OCI-LY1 (cell line): ENCODE measurements around the gene OR5H6.

ENCODE experiments used
- H2AFZ ChIP-seq: fragments of 200-600 bp; sonication (generic), shearing (Covaris generic); 2 replicates; pipeline ENCODE4 v1.6.0; 2014; ENCODE audit warnings: antibody characterized with exemption, mild to moderate bottlenecking, low read length
- H3F3A ChIP-seq: fragments of 200-600 bp; sonication (generic), shearing (Covaris generic); 2 replicates; pipeline ENCODE4 v1.6.0; 2014; ENCODE audit warnings: mild to moderate bottlenecking, antibody characterized with exemption, low read length, moderate library complexity; ENCODE audit not compliant: insufficient read depth
- H3K27ac ChIP-seq: fragments of 200-600 bp; sonication (generic); 2 replicates; pipeline ENCODE4 v1.5.1; 2014; ENCODE audit warnings: low read length, mixed run types, mild to moderate bottlenecking, low read depth; ENCODE audit not compliant: poor library complexity, severe bottlenecking
- H3K27me3 ChIP-seq: fragments of 200-600 bp; sonication (generic); 2 replicates; pipeline ENCODE4 v1.6.0; 2014; ENCODE audit warnings: antibody characterized with exemption, mild to moderate bottlenecking, low read length, moderate library complexity; ENCODE audit not compliant: insufficient read depth
- H3K36me3 ChIP-seq: fragments of 200-600 bp; sonication (generic); 2 replicates; pipeline ENCODE4 v1.6.1; 2014; ENCODE audit warnings: mild to moderate bottlenecking, antibody characterized with exemption, low read length, moderate library complexity, mixed read lengths; ENCODE audit not compliant: insufficient read depth
- H3K4me1 ChIP-seq: fragments of 200-600 bp; sonication (generic); 2 replicates; pipeline ENCODE4 v1.5.1; 2014; ENCODE audit warnings: mild to moderate bottlenecking, low read length, moderate library complexity; ENCODE audit not compliant: insufficient read depth, severe bottlenecking
- H3K4me2 ChIP-seq: fragments of 200-600 bp; sonication (generic), shearing (Covaris generic); 2 replicates; pipeline ENCODE4 v1.6.1; 2014; ENCODE audit warnings: low read length
- H3K4me3 ChIP-seq: fragments of 200-600 bp; sonication (generic); 2 replicates; pipeline ENCODE4 v1.5.1; 2014; ENCODE audit warnings: low read length, low read depth, mild to moderate bottlenecking, mixed read lengths; ENCODE audit not compliant: poor library complexity, severe bottlenecking
- H3K79me2 ChIP-seq: fragments of 200-600 bp; shearing (Covaris generic); 2 replicates; pipeline ENCODE4 v1.6.1; 2016; ENCODE audit warnings: mixed run types, low read length, mixed read lengths; ENCODE audit not compliant: insufficient read depth
- H3K9ac ChIP-seq: fragments of 200-600 bp; sonication (generic), shearing (Covaris generic); 2 replicates; pipeline ENCODE4 v1.6.1; 2014; ENCODE audit warnings: mild to moderate bottlenecking, low read length, mixed read lengths
- H3K9me2 ChIP-seq: fragments of 200-600 bp; sonication (generic), shearing (Covaris generic); 2 replicates; pipeline ENCODE4 v1.6.1; 2014; ENCODE audit warnings: low read depth, mild to moderate bottlenecking, low read length, mixed read lengths
- H3K9me3 ChIP-seq: fragments of 200-600 bp; shearing (Covaris generic); 2 replicates; pipeline ENCODE4 v1.6.1; 2014; ENCODE audit warnings: low read length, mixed read lengths
- H4K20me1 ChIP-seq: fragments of 200-600 bp; sonication (generic), shearing (Covaris generic); 2 replicates; pipeline ENCODE4 v1.6.0; 2016; ENCODE audit warnings: mild to moderate bottlenecking, low read length; ENCODE audit not compliant: insufficient read depth
- CTCF ChIP-seq: fragments of 200-600 bp; sonication (generic), shearing (Covaris generic); IDR thresholded peaks from 2 replicates; pipeline ENCODE4 v1.5.1; 2017; ENCODE audit warnings: mild to moderate bottlenecking, antibody characterized with exemption, low read length, moderate library complexity, mixed read lengths
- EZH2 ChIP-seq: fragments of 200-600 bp; sonication (generic), shearing (Covaris generic); IDR thresholded peaks from 2 replicates; pipeline ENCODE4 v1.8.0; 2017; ENCODE audit warnings: borderline replicate concordance, mixed run types, mild to moderate bottlenecking, antibody characterized with exemption, low read length, moderate library complexity, mixed read lengths

Gene OR5H6

GRCh38 chr3:98259707-98260106 lies 4.3 kb upstream of the OR5H6 start:
- no peak overlapping the region for H2AFZ ChIP-seq
- no peaks in the 10 kb centered on the region for H3K9me2 ChIP-seq
- H3K9me3 ChIP-seq: no peaks in the 10 kb centered on the region
- H3K36me3 ChIP-seq: no peaks in the 10 kb centered on the region
- no peak overlapping the region for H3K4me3 ChIP-seq
- no peaks in the 10 kb centered on the region for H3K4me1 ChIP-seq
- no peaks in the 10 kb centered on the region for H3F3A ChIP-seq
- no peaks in the 10 kb centered on the region for H3K79me2 ChIP-seq
- TF ChIP-seq CTCF (peak; percentile 34; the same call in 1 of the 2 replicates), EZH2 (no peak)
- no peaks in the 10 kb centered on the region for H3K27me3 ChIP-seq
- H3K9ac ChIP-seq: no peak overlapping the region
- no peaks in the 10 kb centered on the region for H4K20me1 ChIP-seq
- H3K27ac ChIP-seq: no peak overlapping the region
- H3K4me2 ChIP-seq: no peak overlapping the region

GRCh38 chr3:98262046-98262445 lies 2.0 kb upstream of the OR5H6 start:
- Histone ChIP-seq H3K9ac (no peak overlapping the region), H3K36me3 (no peaks in the 10 kb centered on the region), H3K4me3 (no peak overlapping the region), H3F3A (no peaks in the 10 kb centered on the region), H3K9me3 (no peaks in the 10 kb centered on the region), H3K9me2 (no peaks in the 10 kb centered on the region), H3K79me2 (no peaks in the 10 kb centered on the region), H3K4me1 (no peaks in the 10 kb centered on the region), H2AFZ (no peak overlapping the region), H3K27ac (no peak overlapping the region), H3K27me3 (no peaks in the 10 kb centered on the region), H3K4me2 (no peak overlapping the region), H4K20me1 (no peaks in the 10 kb centered on the region)
- TF ChIP-seq CTCF (no peak), EZH2 (no peak)

- Histone ChIP-seq H3K9me2 (no peaks in the 10 kb centered on the region), H4K20me1 (no peaks in the 10 kb centered on the region)
These were observed 5.8 kb downstream of the OR5H6 start for GRCh38 chr3:98269846-98270245.

More at GRCh38 chr3:98269846-98270245, 5.8 kb downstream of the OR5H6 start:
- H3K79me2 ChIP-seq: no peaks in the 10 kb centered on the region
- no peak overlapping the region for H2AFZ ChIP-seq
- H3K4me3 ChIP-seq: no peak overlapping the region
- no peaks in the 10 kb centered on the region for H3F3A ChIP-seq
- no peaks in the 10 kb centered on the region for H3K4me1 ChIP-seq
- no peaks in the 10 kb centered on the region for H3K36me3 ChIP-seq
- TF ChIP-seq CTCF (no peak), EZH2 (no peak)
- no peaks in the 10 kb centered on the region for H3K27me3 ChIP-seq
- H3K27ac ChIP-seq: no peak overlapping the region
- H3K9ac ChIP-seq: no peak overlapping the region
- no peaks in the 10 kb centered on the region for H3K9me3 ChIP-seq
- no peak overlapping the region for H3K4me2 ChIP-seq
